ENCODE results near the gene SPNS2. TPM values are rescaled to one million over a fixed set of nuclear protein-coding genes. Genes with fewer than 3 reads are reported as not detected.

Gene SPNS2
- total and polyA plus RNA-seq, 2 experiments from 2014 or later: 0.29 TPM; not detected in 1

- no peaks in the 10 kb centered on the region for H3K4me1 ChIP-seq (ENCODE audit: insufficient read depth)
- H3K79me2 ChIP-seq (ENCODE audit: insufficient read depth): no peaks in the 10 kb centered on the region
- no peaks in the 10 kb centered on the region for H3F3A ChIP-seq (ENCODE audit: insufficient read depth)
- no peak overlapping the region for H3K9ac ChIP-seq
- no peaks in the 10 kb centered on the region for H4K20me1 ChIP-seq (ENCODE audit: insufficient read depth)
- H2AFZ ChIP-seq: no peak overlapping the region
- peaks cover 22% of the 10 kb centered on the region; the same call in 1 of the 2 replicates for H3K27me3 ChIP-seq (replicated peaks; ENCODE audit: insufficient read depth)
- no peak overlapping the region for H3K4me3 ChIP-seq
- WGBS, 2 experiments (ENCODE audit: low coverage in 1 of 2, low lambda C conversion rate in 2 of 2, missing lambda C conversion rate in 2 of 2): 79 to 91% methylated on average over 3 of the region's 3 CpGs
- in situ Hi-C loops (cut with MboI): no loop called here
- no peak overlapping the region for H3K4me2 ChIP-seq (ENCODE audit: unreplicated experiment)
- no peaks in the 10 kb centered on the region for H3K36me3 ChIP-seq (ENCODE audit: low read depth)
- no peaks in the 10 kb centered on the region for H3K9me2 ChIP-seq (ENCODE audit: insufficient read depth)
- no peak overlapping the region for H3K27ac ChIP-seq
- no peak for DNase-seq
- no peaks in the 10 kb centered on the region for H3K9me3 ChIP-seq (ENCODE audit: low read depth)
- TF ChIP-seq EZH2 (IDR thresholded peaks at IDR 0.05; ENCODE audit: insufficient read depth, poor library complexity, severe bottlenecking): no peak
- TF ChIP-seq EZH2phosphoT487 (IDR thresholded peaks at IDR 0.05; ENCODE audit: insufficient read depth, low read depth): no peak
These were observed 9.5 kb downstream of the SPNS2 start for GRCh38 chr17:4508207-4508606.

GRCh38 chr17:4509401-4509800 is 10.7 kb downstream of the SPNS2 start:
- TF ChIP-seq EZH2 (IDR thresholded peaks at IDR 0.05; ENCODE audit: insufficient read depth, poor library complexity, severe bottlenecking) (no peak), EZH2phosphoT487 (IDR thresholded peaks at IDR 0.05; ENCODE audit: insufficient read depth, low read depth) (no peak)
- DNase-seq: no peak
- 68 to 74% methylated on average over 8 of the region's 8 CpGs for WGBS, 2 experiments (ENCODE audit: low coverage in 1 of 2, low lambda C conversion rate in 2 of 2, missing lambda C conversion rate in 2 of 2)

GRCh38 chr17:4509923-4510617 is 11.4 kb downstream of the SPNS2 start:
- WGBS, 2 experiments (ENCODE audit: low coverage in 1 of 2, low lambda C conversion rate in 2 of 2, missing lambda C conversion rate in 2 of 2): 85 to 86% methylated on average over 12 to 21 of the region's 21 CpGs
- DNase-seq: no peak
- H3K27me3 ChIP-seq (replicated peaks; ENCODE audit: insufficient read depth): 0 out of 2 replicates have a peak, but pooled peaks cover 13% of the 10 kb centered on the region
- H2AFZ ChIP-seq: no peak overlapping the region
- H3K4me1 ChIP-seq (ENCODE audit: insufficient read depth): no peaks in the 10 kb centered on the region
- no peak for TF ChIP-seq EZH2phosphoT487 (IDR thresholded peaks at IDR 0.05; ENCODE audit: insufficient read depth, low read depth)
- no peak for TF ChIP-seq EZH2 (IDR thresholded peaks at IDR 0.05; ENCODE audit: insufficient read depth, poor library complexity, severe bottlenecking)
- no peaks in the 10 kb centered on the region for H3K9me3 ChIP-seq (ENCODE audit: low read depth)
- H3K9ac ChIP-seq: no peak overlapping the region
- H3K4me2 ChIP-seq (ENCODE audit: unreplicated experiment): no peak overlapping the region
- in situ Hi-C loops (cut with MboI): no loop called here
- no peaks in the 10 kb centered on the region for H4K20me1 ChIP-seq (ENCODE audit: insufficient read depth)
- H3K9me2 ChIP-seq (ENCODE audit: insufficient read depth): no peaks in the 10 kb centered on the region
- no peak overlapping the region for H3K27ac ChIP-seq
- H3K36me3 ChIP-seq (ENCODE audit: low read depth): no peaks in the 10 kb centered on the region
- no peaks in the 10 kb centered on the region for H3F3A ChIP-seq (ENCODE audit: insufficient read depth)
- H3K4me3 ChIP-seq: no peak overlapping the region
- no peaks in the 10 kb centered on the region for H3K79me2 ChIP-seq (ENCODE audit: insufficient read depth)

More at GRCh38 chr17:4509401-4509800, 10.7 kb downstream of the SPNS2 start:
- no peak overlapping the region for H2AFZ ChIP-seq
- no peaks in the 10 kb centered on the region for H3K9me2 ChIP-seq (ENCODE audit: insufficient read depth)
- no peaks in the 10 kb centered on the region for H3K4me1 ChIP-seq (ENCODE audit: insufficient read depth)
- H3K4me3 ChIP-seq: no peak overlapping the region
- no peak overlapping the region for H3K27ac ChIP-seq
- H3K27me3 ChIP-seq (replicated peaks; ENCODE audit: insufficient read depth): 0 out of 2 replicates have a peak, but pooled peaks cover 16% of the 10 kb centered on the region
- H3K79me2 ChIP-seq (ENCODE audit: insufficient read depth): no peaks in the 10 kb centered on the region
- H3K36me3 ChIP-seq (ENCODE audit: low read depth): no peaks in the 10 kb centered on the region
- in situ Hi-C loops (cut with MboI): no loop called here
- no peak overlapping the region for H3K4me2 ChIP-seq (ENCODE audit: unreplicated experiment)
- no peaks in the 10 kb centered on the region for H3F3A ChIP-seq (ENCODE audit: insufficient read depth)
- H3K9ac ChIP-seq: no peak overlapping the region
- H3K9me3 ChIP-seq (ENCODE audit: low read depth): no peaks in the 10 kb centered on the region
- H4K20me1 ChIP-seq (ENCODE audit: insufficient read depth): no peaks in the 10 kb centered on the region

- no peak for DNase-seq
- Histone ChIP-seq H3K79me2 (ENCODE audit: insufficient read depth) (no peaks in the 10 kb centered on the region), H3K36me3 (ENCODE audit: low read depth) (no peaks in the 10 kb centered on the region), H3K4me1 (ENCODE audit: insufficient read depth) (no peaks in the 10 kb centered on the region), H3K9me3 (ENCODE audit: low read depth) (no peaks in the 10 kb centered on the region), H3K9me2 (ENCODE audit: insufficient read depth) (no peaks in the 10 kb centered on the region), H3F3A (ENCODE audit: insufficient read depth) (no peaks in the 10 kb centered on the region), H3K27me3 (replicated peaks; ENCODE audit: insufficient read depth) (0 out of 2 replicates have a peak, but pooled peaks cover 13% of the 10 kb centered on the region), H3K9ac (no peak overlapping the region), H4K20me1 (ENCODE audit: insufficient read depth) (no peaks in the 10 kb centered on the region), H2AFZ (no peak overlapping the region), H3K27ac (no peak overlapping the region), H3K4me3 (no peak overlapping the region), H3K4me2 (ENCODE audit: unreplicated experiment) (no peak overlapping the region)
- in situ Hi-C loops (cut with MboI): no loop called here
- 51 to 55% methylated on average over 11 of the region's 11 CpGs for whole genome bisulfite sequencing, 2 experiments (ENCODE audit: low coverage in 1 of 2, low lambda C conversion rate in 2 of 2, missing lambda C conversion rate in 2 of 2)
- TF ChIP-seq EZH2 (IDR thresholded peaks at IDR 0.05; ENCODE audit: insufficient read depth, poor library complexity, severe bottlenecking) (no peak), EZH2phosphoT487 (IDR thresholded peaks at IDR 0.05; ENCODE audit: insufficient read depth, low read depth) (no peak)
These were observed 11.9 kb downstream of the SPNS2 start for GRCh38 chr17:4510618-4510941.

Measured in GM23248 (cell line).